Fibroblast of pulmonary artery (primary cell): ENCODE measurements around the gene KIF18B.

Experiments
- DNase-seq: peaks from one replicate; pipeline ENCODE4 v3.0.0-alpha.2; 2010; ENCODE audit warnings: low read depth
- H3K4me3 ChIP-seq: replicated peaks from 2 replicates; pipeline ENCODE4 v1.5.1; 2011; ENCODE audit warnings: low read depth, mild to moderate bottlenecking, control low read depth, low read length, moderate library complexity
- CTCF ChIP-seq: IDR thresholded peaks from 2 replicates; pipeline ENCODE4 v1.5.1; 2011; ENCODE audit warnings: mild to moderate bottlenecking, control low read depth, low read length, inconsistent platforms; ENCODE audit errors: missing control alignments

Gene KIF18B

GRCh38 chr17:44898768-44899073, 48.9 kb downstream of the KIF18B start:
- peak overlapping the region; percentile 98 for H3K4me3 ChIP-seq
- TF ChIP-seq CTCF = no peak
- peak; percentile 40 for DNase-seq

DNA sequence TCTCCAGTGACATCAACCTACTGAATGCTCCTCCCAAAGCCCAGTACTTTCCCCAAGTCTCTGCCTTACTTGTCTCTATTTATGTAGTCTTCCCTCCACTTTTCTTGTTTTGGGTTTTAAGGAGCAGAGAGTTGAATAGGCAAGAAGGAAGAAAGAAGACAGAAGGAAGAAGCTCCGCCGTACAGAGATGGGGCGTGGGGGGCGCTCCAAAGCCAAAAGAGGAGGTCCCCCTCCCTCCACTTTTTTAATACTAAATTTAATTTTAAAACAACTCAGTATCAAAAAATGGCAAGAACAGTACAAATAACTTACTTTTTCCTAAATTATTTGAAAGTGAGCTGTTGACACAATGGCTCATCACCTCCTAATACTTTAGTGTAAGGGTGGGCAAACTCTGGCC, 52.9 kb downstream of the KIF18B start:
- TF ChIP-seq CTCF = no peak
- no peak overlapping the region for H3K4me3 ChIP-seq
- DNase-seq = no peak

GRCh38 chr17:44892250-44892649, 55.3 kb downstream of the KIF18B start:
- no peak for DNase-seq
- H3K4me3 ChIP-seq = no peak overlapping the region
- no peak for TF ChIP-seq CTCF

GRCh38 chr17:44889003-44889402, 58.6 kb downstream of the KIF18B start:
- no peak overlapping the region for H3K4me3 ChIP-seq
- no peak for TF ChIP-seq CTCF
- no peak for DNase-seq

DNA sequence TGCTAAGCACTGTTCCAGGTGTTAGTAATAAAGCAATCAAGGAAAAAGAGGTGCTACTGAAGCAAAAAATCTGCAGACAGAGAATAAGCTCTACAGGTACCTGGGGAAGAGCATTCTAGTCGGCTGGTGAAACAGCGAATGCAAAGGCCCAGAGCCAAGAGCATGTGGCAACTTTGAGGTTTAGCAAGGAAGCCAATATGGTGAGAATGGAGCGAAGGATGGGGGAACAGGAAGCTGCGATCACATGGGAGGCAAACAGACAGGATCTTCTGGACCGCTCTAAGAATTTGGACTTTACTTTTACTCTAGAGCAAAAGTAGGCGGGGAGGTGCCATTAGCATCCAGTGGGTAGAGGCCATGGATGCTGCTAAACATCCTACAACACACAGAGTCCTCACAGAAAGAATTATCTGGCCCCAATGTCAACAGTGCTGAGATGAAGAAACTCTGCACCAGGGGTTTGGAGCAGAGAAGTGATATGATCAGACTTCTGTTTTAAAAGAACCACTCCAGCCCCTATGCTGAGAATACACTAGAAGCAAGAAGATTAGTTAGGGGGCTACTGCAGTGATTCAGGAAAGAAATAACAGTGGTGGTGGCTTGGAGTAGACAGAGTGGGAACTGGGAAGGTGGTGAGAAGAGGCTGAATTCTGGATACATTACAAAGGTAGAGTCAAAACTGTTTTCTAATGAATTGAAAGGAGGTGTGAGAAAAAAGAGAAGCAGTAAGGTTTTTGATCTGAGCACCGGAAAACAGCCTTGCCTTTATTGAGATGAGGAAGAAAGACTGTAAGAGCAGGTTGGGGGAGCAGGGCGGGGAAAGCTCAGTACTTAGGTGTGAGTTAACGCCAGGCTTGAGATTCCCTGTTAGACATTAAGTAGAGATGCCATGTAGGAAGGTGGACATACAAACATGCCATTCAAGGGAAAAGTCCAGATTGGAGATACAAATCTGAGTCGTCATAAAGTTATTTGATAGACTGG, 59.3 kb downstream of the KIF18B start:
- DNase-seq = no peak
- no peak for TF ChIP-seq CTCF
- H3K4me3 ChIP-seq = no peak overlapping the region

GRCh38 chr17:44887016-44887415, 60.6 kb downstream of the KIF18B start:
- no peak for DNase-seq
- no peak for TF ChIP-seq CTCF
- H3K4me3 ChIP-seq = no peak overlapping the region

- no peak for TF ChIP-seq CTCF
- no peak overlapping the region for H3K4me3 ChIP-seq
- DNase-seq = no peak
Measured at GRCh38 chr17:44884941-44885340, 62.6 kb downstream of the KIF18B start.
